Measurements from ENCODE around the gene LRIT3.

LRIT3 gene

DNA sequence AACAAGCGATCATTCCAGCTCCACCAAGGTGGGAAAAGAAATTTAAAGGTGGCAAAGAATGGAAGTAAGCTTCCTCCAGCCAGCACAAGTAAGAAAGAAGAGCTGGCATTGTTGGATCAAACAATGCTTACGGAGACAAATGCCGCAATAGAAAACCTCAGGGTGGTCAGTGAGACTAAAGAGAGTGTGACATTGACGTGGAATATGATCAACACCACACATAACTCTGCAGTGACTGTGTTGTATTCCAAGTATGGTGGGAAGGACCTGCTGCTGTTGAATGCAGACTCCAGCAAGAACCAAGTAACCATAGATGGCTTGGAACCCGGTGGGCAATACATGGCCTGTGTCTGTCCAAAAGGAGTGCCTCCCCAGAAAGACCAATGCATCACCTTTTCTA, 22.2 kb downstream of the LRIT3 start:
- Histone ChIP-seq H3K9me3 (ENCODE audit: control insufficient read depth, insufficient read depth, low read length) (no peaks in the 10 kb centered on the region), H3K36me3 (ENCODE audit: control insufficient read depth, low read length) (no peaks in the 10 kb centered on the region), H3K27ac (ENCODE audit: low read depth, low read length) (no peak overlapping the region), H3K9me2 (replicated peaks; ENCODE audit: control insufficient read depth, low read length) (no peaks in the 10 kb centered on the region), H4K20me1 (ENCODE audit: control insufficient read depth, insufficient read depth, low read depth, low read length) (no peaks in the 10 kb centered on the region), H3K4me1 (ENCODE audit: control insufficient read depth, low read length) (no peaks in the 10 kb centered on the region), H3F3A (ENCODE audit: control insufficient read depth, insufficient read depth) (no peaks in the 10 kb centered on the region), H3K79me2 (ENCODE audit: control insufficient read depth, low read length) (no peaks in the 10 kb centered on the region), H3K4me2 (ENCODE audit: low read length) (no peak overlapping the region), H3K4me3 (ENCODE audit: low read length) (no peak overlapping the region), H3K27me3 (ENCODE audit: control insufficient read depth, low read length) (no peaks in the 10 kb centered on the region)
- TF ChIP-seq EZH2phosphoT487 (IDR thresholded peaks at IDR 0.05; ENCODE audit: borderline replicate concordance, low read length) = no peak
- TF ChIP-seq, protein P1, sequence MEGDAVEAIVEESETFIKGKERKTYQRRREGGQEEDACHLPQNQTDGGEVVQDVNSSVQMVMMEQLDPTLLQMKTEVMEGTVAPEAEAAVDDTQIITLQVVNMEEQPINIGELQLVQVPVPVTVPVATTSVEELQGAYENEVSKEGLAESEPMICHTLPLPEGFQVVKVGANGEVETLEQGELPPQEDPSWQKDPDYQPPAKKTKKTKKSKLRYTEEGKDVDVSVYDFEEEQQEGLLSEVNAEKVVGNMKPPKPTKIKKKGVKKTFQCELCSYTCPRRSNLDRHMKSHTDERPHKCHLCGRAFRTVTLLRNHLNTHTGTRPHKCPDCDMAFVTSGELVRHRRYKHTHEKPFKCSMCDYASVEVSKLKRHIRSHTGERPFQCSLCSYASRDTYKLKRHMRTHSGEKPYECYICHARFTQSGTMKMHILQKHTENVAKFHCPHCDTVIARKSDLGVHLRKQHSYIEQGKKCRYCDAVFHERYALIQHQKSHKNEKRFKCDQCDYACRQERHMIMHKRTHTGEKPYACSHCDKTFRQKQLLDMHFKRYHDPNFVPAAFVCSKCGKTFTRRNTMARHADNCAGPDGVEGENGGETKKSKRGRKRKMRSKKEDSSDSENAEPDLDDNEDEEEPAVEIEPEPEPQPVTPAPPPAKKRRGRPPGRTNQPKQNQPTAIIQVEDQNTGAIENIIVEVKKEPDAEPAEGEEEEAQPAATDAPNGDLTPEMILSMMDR (IDR thresholded peaks at IDR 0.05; ENCODE audit: low read depth, low read length, poor library complexity, severe bottlenecking) = no peak

DNA sequence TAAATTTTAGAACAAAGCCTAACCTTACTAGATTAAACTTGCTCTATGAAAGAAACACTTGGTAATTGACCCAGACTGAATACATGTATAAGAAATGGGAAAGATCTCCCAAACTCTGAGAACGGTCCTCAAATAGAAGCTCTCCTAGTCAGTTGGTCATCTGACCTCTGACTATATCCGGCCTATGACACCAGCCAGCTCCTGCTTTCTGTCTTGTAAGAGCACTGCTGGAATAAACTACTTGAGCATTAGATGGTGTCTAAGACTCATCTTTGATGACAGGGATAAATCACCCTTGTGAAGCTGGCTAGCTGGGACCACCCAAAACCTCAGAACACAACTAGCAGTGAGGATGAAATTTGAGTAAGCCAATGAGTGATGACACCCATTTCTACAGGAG, 24.2 kb downstream of the LRIT3 start:
- H3K79me2 ChIP-seq (ENCODE audit: control insufficient read depth, low read length) = no peaks in the 10 kb centered on the region
- H3K4me1 ChIP-seq (ENCODE audit: control insufficient read depth, low read length) = no peaks in the 10 kb centered on the region
- H3K4me3 ChIP-seq (ENCODE audit: low read length) = no peak overlapping the region
- H3K9me2 ChIP-seq (replicated peaks; ENCODE audit: control insufficient read depth, low read length) = no peaks in the 10 kb centered on the region
- H3K27ac ChIP-seq (ENCODE audit: low read depth, low read length) = no peak overlapping the region
- H3K9me3 ChIP-seq (ENCODE audit: control insufficient read depth, insufficient read depth, low read length) = no peaks in the 10 kb centered on the region
- H3K4me2 ChIP-seq (ENCODE audit: low read length) = no peak overlapping the region
- no peak for TF ChIP-seq EZH2phosphoT487 (IDR thresholded peaks at IDR 0.05; ENCODE audit: borderline replicate concordance, low read length)
- TF ChIP-seq, protein P1 (IDR thresholded peaks at IDR 0.05; ENCODE audit: low read depth, low read length, poor library complexity, severe bottlenecking) = no peak
- H3K27me3 ChIP-seq (ENCODE audit: control insufficient read depth, low read length) = no peaks in the 10 kb centered on the region
- H3F3A ChIP-seq (ENCODE audit: control insufficient read depth, insufficient read depth) = no peaks in the 10 kb centered on the region
- no peaks in the 10 kb centered on the region for H4K20me1 ChIP-seq (ENCODE audit: control insufficient read depth, insufficient read depth, low read depth, low read length)
- H3K36me3 ChIP-seq (ENCODE audit: control insufficient read depth, low read length) = no peaks in the 10 kb centered on the region

DNA sequence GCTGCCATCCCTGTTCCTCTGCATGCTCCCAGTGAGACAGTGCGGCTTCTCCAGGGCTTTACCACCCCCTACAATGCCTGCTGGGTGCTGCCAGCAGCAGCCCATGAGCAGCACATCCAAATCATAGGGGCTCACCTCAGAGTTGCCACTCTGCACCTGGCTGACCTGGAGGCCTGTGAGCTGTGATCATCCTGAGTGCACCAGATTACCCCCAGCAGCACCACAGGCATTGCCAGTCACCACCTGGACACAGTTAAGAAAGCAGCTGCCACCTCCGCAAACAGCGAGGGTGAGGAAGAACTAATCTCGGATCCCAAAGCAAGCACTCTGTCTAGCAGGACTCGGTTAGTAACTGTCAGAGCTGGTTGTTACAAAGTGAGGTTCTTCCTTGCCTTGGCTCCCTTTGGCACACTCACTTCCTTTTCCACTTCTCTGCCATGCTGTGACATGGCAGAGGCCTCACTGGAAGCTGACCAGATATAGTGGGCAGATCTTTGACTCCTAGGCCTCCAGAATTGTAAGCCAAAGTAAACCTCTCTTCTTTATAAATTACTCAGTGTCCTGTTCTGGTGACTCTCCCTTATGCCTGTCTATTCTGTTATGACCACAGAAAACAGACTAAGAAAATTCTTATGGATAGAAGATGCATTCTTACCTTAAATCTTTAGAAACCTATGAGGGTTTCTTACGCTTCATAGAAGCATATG, 25.2 kb downstream of the LRIT3 start:
- no peaks in the 10 kb centered on the region for H4K20me1 ChIP-seq (ENCODE audit: control insufficient read depth, insufficient read depth, low read depth, low read length)
- no peaks in the 10 kb centered on the region for H3K4me1 ChIP-seq (ENCODE audit: control insufficient read depth, low read length)
- no peak overlapping the region for H3K27ac ChIP-seq (ENCODE audit: low read depth, low read length)
- no peak overlapping the region for H3K4me3 ChIP-seq (ENCODE audit: low read length)
- H3K27me3 ChIP-seq (ENCODE audit: control insufficient read depth, low read length) = no peaks in the 10 kb centered on the region
- no peaks in the 10 kb centered on the region for H3K36me3 ChIP-seq (ENCODE audit: control insufficient read depth, low read length)
- no peaks in the 10 kb centered on the region for H3K9me2 ChIP-seq (replicated peaks; ENCODE audit: control insufficient read depth, low read length)
- H3K79me2 ChIP-seq (ENCODE audit: control insufficient read depth, low read length) = no peaks in the 10 kb centered on the region
- no peaks in the 10 kb centered on the region for H3F3A ChIP-seq (ENCODE audit: control insufficient read depth, insufficient read depth)
- H3K4me2 ChIP-seq (ENCODE audit: low read length) = no peak overlapping the region
- no peaks in the 10 kb centered on the region for H3K9me3 ChIP-seq (ENCODE audit: control insufficient read depth, insufficient read depth, low read length)
- TF ChIP-seq, protein P1 (IDR thresholded peaks at IDR 0.05; ENCODE audit: low read depth, low read length, poor library complexity, severe bottlenecking) = no peak
- no peak for TF ChIP-seq EZH2phosphoT487 (IDR thresholded peaks at IDR 0.05; ENCODE audit: borderline replicate concordance, low read length)
